Mammary epithelial cell (primary cell): Measurements from ENCODE around the gene ZNF641.
"Not testable (repeated sequence)": the region's sequence is repeated elsewhere in the genome, so short reads cannot be mapped to it uniquely, and the experiment has no call there.

Source experiments
- EZH2 ChIP-seq: IDR thresholded peaks from 2 replicates; pipeline ENCODE4 v1.6.1; 2012; ENCODE audit warnings: low read length, inconsistent platforms, borderline replicate concordance
- TF ChIP-seq, protein P1 (sequence below), 2 donors: IDR thresholded peaks in 1 of 2; conservative IDR thresholded peaks in 1 of 2; 2 replicates each; pipeline ENCODE4 v1.5.1; 2011 to 2012; ENCODE audit warnings: inconsistent platforms in 2 of 2, low read length in 2 of 2, mild to moderate bottlenecking in 2 of 2, control low read depth in 1 of 2, low read depth in 1 of 2; ENCODE audit not compliant: insufficient read depth in 1 of 2; ENCODE audit errors: extremely low read depth in 1 of 2

DNA sequence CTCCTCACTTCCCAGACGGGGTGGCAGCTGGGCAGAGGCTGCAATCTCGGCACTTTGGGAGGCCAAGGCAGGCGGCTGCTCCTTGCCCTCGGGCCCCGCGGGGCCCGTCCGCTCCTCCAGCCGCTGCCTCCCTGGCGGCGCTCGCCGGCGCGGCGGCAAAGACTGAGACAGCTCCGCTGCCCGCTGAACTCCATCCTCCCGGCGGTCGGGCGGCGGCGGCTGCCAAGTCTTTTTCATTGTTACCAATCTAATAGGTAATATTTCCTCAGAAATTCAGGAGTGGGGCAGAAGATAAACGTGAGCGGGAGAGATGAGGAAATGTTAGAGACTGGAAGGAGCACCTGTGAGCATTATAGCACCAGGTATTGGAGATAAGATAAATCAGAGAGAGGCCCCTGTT is 17.0 kb downstream of the ZNF641 start:
- TF ChIP-seq, protein P1, sequence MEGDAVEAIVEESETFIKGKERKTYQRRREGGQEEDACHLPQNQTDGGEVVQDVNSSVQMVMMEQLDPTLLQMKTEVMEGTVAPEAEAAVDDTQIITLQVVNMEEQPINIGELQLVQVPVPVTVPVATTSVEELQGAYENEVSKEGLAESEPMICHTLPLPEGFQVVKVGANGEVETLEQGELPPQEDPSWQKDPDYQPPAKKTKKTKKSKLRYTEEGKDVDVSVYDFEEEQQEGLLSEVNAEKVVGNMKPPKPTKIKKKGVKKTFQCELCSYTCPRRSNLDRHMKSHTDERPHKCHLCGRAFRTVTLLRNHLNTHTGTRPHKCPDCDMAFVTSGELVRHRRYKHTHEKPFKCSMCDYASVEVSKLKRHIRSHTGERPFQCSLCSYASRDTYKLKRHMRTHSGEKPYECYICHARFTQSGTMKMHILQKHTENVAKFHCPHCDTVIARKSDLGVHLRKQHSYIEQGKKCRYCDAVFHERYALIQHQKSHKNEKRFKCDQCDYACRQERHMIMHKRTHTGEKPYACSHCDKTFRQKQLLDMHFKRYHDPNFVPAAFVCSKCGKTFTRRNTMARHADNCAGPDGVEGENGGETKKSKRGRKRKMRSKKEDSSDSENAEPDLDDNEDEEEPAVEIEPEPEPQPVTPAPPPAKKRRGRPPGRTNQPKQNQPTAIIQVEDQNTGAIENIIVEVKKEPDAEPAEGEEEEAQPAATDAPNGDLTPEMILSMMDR (conservative IDR thresholded peaks at IDR 0.05 in 1 of 2, IDR thresholded peaks at IDR 0.05 in 1 of 2; ENCODE audit: extremely low read depth in 1 of 2, insufficient read depth in 1 of 2, low read depth in 1 of 2, low read length in 2 of 2): not testable (repeated sequence)
- TF ChIP-seq EZH2: not testable (repeated sequence)
